Liver (tissue), 3 donors: ENCODE data around the gene ZNF827.

Source experiments
- GABPA ChIP-seq, 2 donors: IDR thresholded peaks in 1 of 2; conservative IDR thresholded peaks in 1 of 2; 2 replicates each; pipeline ENCODE4 v1.6.1; 2016; ENCODE audit warnings: antibody characterized with exemption in 2 of 2, mild to moderate bottlenecking in 1 of 2, moderate library complexity in 1 of 2
- SP1 ChIP-seq: IDR thresholded peaks from 2 replicates; pipeline ENCODE4 v1.6.1; 2018; ENCODE audit warnings: antibody characterized with exemption, mild to moderate bottlenecking
- YY1 ChIP-seq: IDR thresholded peaks from 2 replicates; pipeline ENCODE4 v1.6.1; 2016; ENCODE audit warnings: antibody characterized with exemption, mild to moderate bottlenecking
- TF ChIP-seq, protein P1 (sequence below): IDR thresholded peaks from 2 replicates; pipeline ENCODE4 v1.6.1; 2016; ENCODE audit warnings: antibody characterized with exemption
- TF ChIP-seq, protein P2 (sequence below): IDR thresholded peaks from 2 replicates; pipeline ENCODE4 v1.6.1; 2016; ENCODE audit warnings: antibody characterized with exemption, mild to moderate bottlenecking
- TF ChIP-seq, protein P3 (sequence below): fragments of 150-350 bp; IDR thresholded peaks from 2 replicates; pipeline ENCODE4 v1.5.1; 2017; ENCODE audit warnings: improper control_type of control experiment, low read depth, low read length; ENCODE audit not compliant: missing input control
- donor health status: healthy.
- donor health status: healthy.

DNA sequence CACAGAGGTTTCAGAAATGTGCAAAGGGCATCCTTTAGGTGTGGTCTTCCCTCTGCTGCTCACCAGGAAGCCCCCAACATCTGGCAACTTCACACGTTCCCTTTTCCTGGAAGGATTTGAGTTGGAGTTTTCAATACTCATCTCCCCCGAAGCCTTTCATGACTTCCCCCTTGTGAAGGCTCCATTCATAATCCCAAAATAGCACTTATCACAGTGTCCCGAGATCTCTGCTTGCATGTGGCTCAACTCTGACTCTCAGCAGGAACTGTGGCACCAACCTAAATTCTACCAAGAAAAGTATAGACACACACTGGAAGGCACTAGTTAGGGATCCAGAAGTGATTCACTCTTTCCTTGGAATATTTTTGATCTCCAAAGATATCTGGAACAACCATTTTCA lies 40.5 kb upstream of the ZNF827 start:
- no peak for TF ChIP-seq YY1
- TF ChIP-seq, protein P1, sequence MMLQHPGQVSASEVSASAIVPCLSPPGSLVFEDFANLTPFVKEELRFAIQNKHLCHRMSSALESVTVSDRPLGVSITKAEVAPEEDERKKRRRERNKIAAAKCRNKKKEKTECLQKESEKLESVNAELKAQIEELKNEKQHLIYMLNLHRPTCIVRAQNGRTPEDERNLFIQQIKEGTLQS, result no peak
- TF ChIP-seq, protein P2, sequence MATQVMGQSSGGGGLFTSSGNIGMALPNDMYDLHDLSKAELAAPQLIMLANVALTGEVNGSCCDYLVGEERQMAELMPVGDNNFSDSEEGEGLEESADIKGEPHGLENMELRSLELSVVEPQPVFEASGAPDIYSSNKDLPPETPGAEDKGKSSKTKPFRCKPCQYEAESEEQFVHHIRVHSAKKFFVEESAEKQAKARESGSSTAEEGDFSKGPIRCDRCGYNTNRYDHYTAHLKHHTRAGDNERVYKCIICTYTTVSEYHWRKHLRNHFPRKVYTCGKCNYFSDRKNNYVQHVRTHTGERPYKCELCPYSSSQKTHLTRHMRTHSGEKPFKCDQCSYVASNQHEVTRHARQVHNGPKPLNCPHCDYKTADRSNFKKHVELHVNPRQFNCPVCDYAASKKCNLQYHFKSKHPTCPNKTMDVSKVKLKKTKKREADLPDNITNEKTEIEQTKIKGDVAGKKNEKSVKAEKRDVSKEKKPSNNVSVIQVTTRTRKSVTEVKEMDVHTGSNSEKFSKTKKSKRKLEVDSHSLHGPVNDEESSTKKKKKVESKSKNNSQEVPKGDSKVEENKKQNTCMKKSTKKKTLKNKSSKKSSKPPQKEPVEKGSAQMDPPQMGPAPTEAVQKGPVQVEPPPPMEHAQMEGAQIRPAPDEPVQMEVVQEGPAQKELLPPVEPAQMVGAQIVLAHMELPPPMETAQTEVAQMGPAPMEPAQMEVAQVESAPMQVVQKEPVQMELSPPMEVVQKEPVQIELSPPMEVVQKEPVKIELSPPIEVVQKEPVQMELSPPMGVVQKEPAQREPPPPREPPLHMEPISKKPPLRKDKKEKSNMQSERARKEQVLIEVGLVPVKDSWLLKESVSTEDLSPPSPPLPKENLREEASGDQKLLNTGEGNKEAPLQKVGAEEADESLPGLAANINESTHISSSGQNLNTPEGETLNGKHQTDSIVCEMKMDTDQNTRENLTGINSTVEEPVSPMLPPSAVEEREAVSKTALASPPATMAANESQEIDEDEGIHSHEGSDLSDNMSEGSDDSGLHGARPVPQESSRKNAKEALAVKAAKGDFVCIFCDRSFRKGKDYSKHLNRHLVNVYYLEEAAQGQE, result no peak
- TF ChIP-seq, protein P3, sequence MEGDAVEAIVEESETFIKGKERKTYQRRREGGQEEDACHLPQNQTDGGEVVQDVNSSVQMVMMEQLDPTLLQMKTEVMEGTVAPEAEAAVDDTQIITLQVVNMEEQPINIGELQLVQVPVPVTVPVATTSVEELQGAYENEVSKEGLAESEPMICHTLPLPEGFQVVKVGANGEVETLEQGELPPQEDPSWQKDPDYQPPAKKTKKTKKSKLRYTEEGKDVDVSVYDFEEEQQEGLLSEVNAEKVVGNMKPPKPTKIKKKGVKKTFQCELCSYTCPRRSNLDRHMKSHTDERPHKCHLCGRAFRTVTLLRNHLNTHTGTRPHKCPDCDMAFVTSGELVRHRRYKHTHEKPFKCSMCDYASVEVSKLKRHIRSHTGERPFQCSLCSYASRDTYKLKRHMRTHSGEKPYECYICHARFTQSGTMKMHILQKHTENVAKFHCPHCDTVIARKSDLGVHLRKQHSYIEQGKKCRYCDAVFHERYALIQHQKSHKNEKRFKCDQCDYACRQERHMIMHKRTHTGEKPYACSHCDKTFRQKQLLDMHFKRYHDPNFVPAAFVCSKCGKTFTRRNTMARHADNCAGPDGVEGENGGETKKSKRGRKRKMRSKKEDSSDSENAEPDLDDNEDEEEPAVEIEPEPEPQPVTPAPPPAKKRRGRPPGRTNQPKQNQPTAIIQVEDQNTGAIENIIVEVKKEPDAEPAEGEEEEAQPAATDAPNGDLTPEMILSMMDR, result no peak
- no peak for TF ChIP-seq GABPA (IDR thresholded peaks at IDR 0.05 in 1 of 2, conservative IDR thresholded peaks at IDR 0.05 in 1 of 2)
- no peak for TF ChIP-seq SP1
